HepG2 (cell line): ENCODE data around the gene PRCD. TPM values are rescaled to one million over a fixed set of nuclear protein-coding genes. Genes with fewer than 3 reads are reported as not detected.

Experiments
- AGO1 ChIP-seq: fragments of 200-400 bp; formaldehyde crosslinking; IDR thresholded peaks from 2 replicates; pipeline ENCODE4 v1.6.1; 2017; ENCODE audit warnings: mild to moderate bottlenecking, low read depth, low read length, moderate library complexity; ENCODE audit not compliant: poor library complexity, severe bottlenecking
- ARID2 ChIP-seq: sonication (generic); formaldehyde crosslinking; IDR thresholded peaks from 2 replicates; pipeline ENCODE4 v1.8.1; 2022; ENCODE audit warnings: mild to moderate bottlenecking, missing genetic modification reagents, borderline replicate concordance
- GATAD2A ChIP-seq: IDR thresholded peaks from 2 replicates; pipeline ENCODE4 v1.6.1; 2016
- HNF1B ChIP-seq: sonication (generic); formaldehyde crosslinking; IDR thresholded peaks from 2 replicates; pipeline ENCODE4 v1.5.1; 2020; ENCODE audit warnings: mild to moderate bottlenecking, moderate library complexity, missing genetic modification reagents
- KDM5A ChIP-seq: fragments of 200-600 bp; sonication (generic); IDR thresholded peaks from 2 replicates; pipeline ENCODE4 v1.7.0; 2018; ENCODE audit warnings: antibody characterized with exemption, mild to moderate bottlenecking, low read length, borderline replicate concordance
- REPIN1 ChIP-seq: sonication (generic); formaldehyde crosslinking; IDR thresholded peaks from 2 replicates; pipeline ENCODE4 v1.8.0; 2022; ENCODE audit warnings: missing genetic modification reagents, low read depth, mild to moderate bottlenecking, borderline replicate concordance
- RXRB ChIP-seq: IDR thresholded peaks from 2 replicates; pipeline ENCODE4 v1.6.1; 2016; ENCODE audit warnings: borderline replicate concordance, missing genetic modification reagents, missing compliant biosample characterization
- SP2 ChIP-seq: sonication (generic); formaldehyde crosslinking; IDR thresholded peaks from 2 replicates; pipeline ENCODE4 v1.5.1; 2020; ENCODE audit warnings: mild to moderate bottlenecking, missing genetic modification reagents
- SP4 ChIP-seq: sonication (generic); formaldehyde crosslinking; IDR thresholded peaks from 2 replicates; pipeline ENCODE4 v1.8.1; 2023; ENCODE audit warnings: mild to moderate bottlenecking, missing genetic modification reagents
- TEF ChIP-seq: sonication (generic); formaldehyde crosslinking; IDR thresholded peaks from 2 replicates; pipeline ENCODE4 v1.5.0; 2020; ENCODE audit warnings: missing genetic modification reagents
- ZBTB20 ChIP-seq: sonication (generic); formaldehyde crosslinking; IDR thresholded peaks from 2 replicates; pipeline ENCODE4 v1.8.1; 2023; ENCODE audit warnings: missing genetic modification reagents, low read depth, mild to moderate bottlenecking, borderline replicate concordance
- ZMAT3 ChIP-seq: sonication (generic); formaldehyde crosslinking; conservative IDR thresholded peaks from 2 replicates; pipeline ENCODE4 v1.7.0; 2021; ENCODE audit warnings: missing genetic modification reagents
- ZNF335 ChIP-seq: sonication (generic); formaldehyde crosslinking; IDR thresholded peaks from 2 replicates; pipeline ENCODE4 v1.4.0; 2020; ENCODE audit warnings: missing genetic modification reagents
- ZNF354B ChIP-seq: sonication (generic); formaldehyde crosslinking; IDR thresholded peaks from 2 replicates; pipeline ENCODE4 v1.8.0; 2022; ENCODE audit warnings: mild to moderate bottlenecking, missing genetic modification reagents
- ZNF614 ChIP-seq: IDR thresholded peaks from 2 replicates; pipeline ENCODE4 v1.6.1; 2018; ENCODE audit warnings: missing biosample characterization, missing genetic modification reagents, inconsistent platforms, borderline replicate concordance
- ZNF780A ChIP-seq: sonication (generic); formaldehyde crosslinking; IDR thresholded peaks from 2 replicates; pipeline ENCODE4 v1.8.0; 2022; ENCODE audit warnings: mild to moderate bottlenecking, missing genetic modification reagents, moderate library complexity
- polyA plus RNA-seq, 8 experiments: library from polyadenylated mRNA; depleted of rRNA in 3 of 8; stranded (reverse) in 7 of 8; unstranded in 1 of 8; fragments of >200 nt; fragmentation: Illumina TruSeq in 4 of 8; extraction: Trizol in 4 of 8; gene quantifications; 2 replicates each; pipeline versions ENCODE4 v1.2.1 to v1.2.3, GENCODE V29; 2011 to 2016; ENCODE audit warnings: low read depth in 4 of 8, missing spikeins in 1 of 8, mixed read lengths in 1 of 8; ENCODE audit not compliant: insufficient read depth in 1 of 8
- total RNA-seq, 5 experiments: library from RNA; depleted of rRNA; stranded (reverse); fragments of >200 nt; fragmentation: Illumina TruSeq; extraction: Trizol; gene quantifications; 2 replicates each; pipeline ENCODE4 v1.2.3, GENCODE V29; 2016; ENCODE audit warnings: low read depth in 1 of 5
- TF ChIP-seq, protein P1 (sequence below), 2 experiments: sonication (generic) in 1 of 2; formaldehyde crosslinking in 1 of 2; IDR thresholded peaks; 2 replicates each; pipeline versions ENCODE4 v1.6.1 to v1.9.0; 2014 to 2022; ENCODE audit warnings: antibody characterized with exemption in 1 of 2, borderline replicate concordance in 1 of 2, inconsistent platforms in 1 of 2, low read depth in 1 of 2, missing genetic modification reagents in 1 of 2
- TF ChIP-seq, protein P2 (sequence below): IDR thresholded peaks from 2 replicates; pipeline ENCODE4 v1.6.1; 2016; ENCODE audit warnings: missing genetic modification reagents, missing compliant biosample characterization

PRCD gene
- total and polyA plus RNA-seq, 2 of the 13 experiments (the other 11 are each of a cell fraction or from before 2014, with no cell fraction given) = 0.51 TPM; not detected in 1

DNA sequence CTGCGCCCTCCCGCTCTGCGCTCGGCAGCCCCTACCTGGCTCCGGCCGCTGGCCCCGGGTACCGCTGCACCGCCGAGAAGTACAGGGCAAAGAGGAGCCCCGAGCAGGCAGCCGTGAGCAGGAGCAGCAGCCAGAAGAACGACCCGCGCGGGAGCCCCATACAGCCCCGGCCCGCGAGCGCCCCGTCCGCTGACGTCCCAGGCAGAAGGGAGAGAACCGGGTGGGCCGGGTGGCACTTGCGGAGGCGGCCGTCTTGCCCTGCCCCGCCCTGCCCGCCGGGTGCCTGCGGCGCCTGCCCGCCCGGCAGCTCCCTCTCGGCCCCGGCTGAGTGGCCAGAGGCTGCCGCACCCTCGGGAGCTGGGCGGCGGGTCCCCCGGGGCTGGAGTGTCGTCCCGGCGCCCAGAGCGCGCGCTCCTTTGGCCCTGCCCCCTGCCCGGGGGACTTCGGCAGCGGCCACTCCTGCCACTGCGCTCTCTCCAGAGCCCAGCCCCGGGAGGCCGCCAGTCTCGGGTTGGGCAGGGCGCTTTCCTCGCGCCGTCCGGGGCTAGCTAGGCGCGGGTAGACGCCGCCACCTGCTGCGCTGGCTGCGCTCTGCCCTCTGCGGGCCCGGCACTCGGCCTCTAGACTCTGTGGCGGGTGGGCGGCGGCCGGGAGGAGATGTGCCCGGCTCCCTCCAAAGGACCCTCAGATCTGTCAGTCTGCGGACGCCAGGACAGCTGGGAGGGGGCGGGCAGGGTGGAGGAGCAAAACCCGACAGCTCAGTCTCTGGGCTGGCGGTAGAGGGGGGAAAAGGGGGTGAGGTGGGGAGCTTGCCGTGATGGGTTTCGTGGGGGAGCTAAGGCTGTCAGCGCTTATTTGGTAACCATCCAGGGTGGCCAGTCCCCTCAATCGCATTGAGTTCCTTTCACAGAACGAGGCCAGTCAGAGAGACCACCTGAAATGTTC is 46.1 kb downstream of the PRCD start, which contains the start of gene ST6GALNAC2 (continued):
- TF ChIP-seq, protein P1, sequence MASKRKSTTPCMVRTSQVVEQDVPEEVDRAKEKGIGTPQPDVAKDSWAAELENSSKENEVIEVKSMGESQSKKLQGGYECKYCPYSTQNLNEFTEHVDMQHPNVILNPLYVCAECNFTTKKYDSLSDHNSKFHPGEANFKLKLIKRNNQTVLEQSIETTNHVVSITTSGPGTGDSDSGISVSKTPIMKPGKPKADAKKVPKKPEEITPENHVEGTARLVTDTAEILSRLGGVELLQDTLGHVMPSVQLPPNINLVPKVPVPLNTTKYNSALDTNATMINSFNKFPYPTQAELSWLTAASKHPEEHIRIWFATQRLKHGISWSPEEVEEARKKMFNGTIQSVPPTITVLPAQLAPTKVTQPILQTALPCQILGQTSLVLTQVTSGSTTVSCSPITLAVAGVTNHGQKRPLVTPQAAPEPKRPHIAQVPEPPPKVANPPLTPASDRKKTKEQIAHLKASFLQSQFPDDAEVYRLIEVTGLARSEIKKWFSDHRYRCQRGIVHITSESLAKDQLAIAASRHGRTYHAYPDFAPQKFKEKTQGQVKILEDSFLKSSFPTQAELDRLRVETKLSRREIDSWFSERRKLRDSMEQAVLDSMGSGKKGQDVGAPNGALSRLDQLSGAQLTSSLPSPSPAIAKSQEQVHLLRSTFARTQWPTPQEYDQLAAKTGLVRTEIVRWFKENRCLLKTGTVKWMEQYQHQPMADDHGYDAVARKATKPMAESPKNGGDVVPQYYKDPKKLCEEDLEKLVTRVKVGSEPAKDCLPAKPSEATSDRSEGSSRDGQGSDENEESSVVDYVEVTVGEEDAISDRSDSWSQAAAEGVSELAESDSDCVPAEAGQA (IDR thresholded peaks at IDR 0.05; ENCODE audit: low read depth) = no peak
- TF ChIP-seq, protein P1 (CRISPR knock-in tag; IDR thresholded peaks at IDR 0.05; ENCODE audit: borderline replicate concordance) = no peak
- TF ChIP-seq RXRB (CRISPR knock-in tag) (peak; percentile 47; the same call in 1 of the 2 replicates), ARID2 (CRISPR knock-in tag) (no peak), SP4 (CRISPR knock-in tag) (no peak), GATAD2A (CRISPR knock-in tag) (no peak), KDM5A (no peak), ZNF780A (CRISPR knock-in tag) (no peak), SP2 (peak; percentile 37; the same call in 1 of the 2 replicates), TEF (CRISPR knock-in tag) (no peak), ZBTB20 (CRISPR knock-in tag) (no peak), ZNF335 (CRISPR knock-in tag) (no peak), ZNF614 (CRISPR knock-in tag) (peak; percentile 43; the same call in 1 of the 2 replicates), AGO1 (no peak), REPIN1 (CRISPR knock-in tag) (no peak), ZNF354B (no peak), HNF1B (CRISPR knock-in tag) (peak; percentile 60; the same call in 1 of the 2 replicates), ZMAT3 (CRISPR knock-in tag) (0 out of 2 replicates have a peak, but pooled peaks have one; percentile 47)
- TF ChIP-seq, protein P2, sequence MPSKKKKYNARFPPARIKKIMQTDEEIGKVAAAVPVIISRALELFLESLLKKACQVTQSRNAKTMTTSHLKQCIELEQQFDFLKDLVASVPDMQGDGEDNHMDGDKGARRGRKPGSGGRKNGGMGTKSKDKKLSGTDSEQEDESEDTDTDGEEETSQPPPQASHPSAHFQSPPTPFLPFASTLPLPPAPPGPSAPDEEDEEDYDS (CRISPR knock-in tag) = no peak
